GM21515 (cell line): ENCODE data around the gene ULK4.
"Not testable (repeated sequence)": the region's sequence is repeated elsewhere in the genome, so short reads cannot be mapped to it uniquely, and the experiment has no call there.

Experiments used
- ATAC-seq: cut with Tn5 transposase; IDR thresholded peaks from one replicate; pipeline ENCODE4 v1.9.1; 2021; ENCODE audit not compliant: unreplicated experiment

The ULK4 gene

DNA sequence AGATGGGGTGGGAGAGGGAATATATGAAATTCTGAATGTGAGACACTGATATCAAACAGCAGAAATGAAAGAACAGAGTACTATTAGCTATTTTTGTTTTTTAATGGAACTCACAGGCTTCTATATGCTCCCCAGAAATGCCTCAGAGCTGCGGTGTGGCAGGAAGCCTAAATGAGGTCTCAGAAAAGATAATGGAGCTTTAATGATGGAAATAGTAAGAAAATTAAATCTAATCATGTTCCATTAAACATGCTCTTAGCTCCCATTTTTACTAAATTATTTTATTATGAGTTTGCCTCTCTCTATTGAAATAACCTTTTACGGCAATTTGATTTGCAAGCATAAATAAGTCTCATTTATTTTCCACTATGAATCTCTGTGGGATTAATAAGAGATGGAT, 378.9 kb downstream of the ULK4 start:
- no peak for ATAC-seq

DNA sequence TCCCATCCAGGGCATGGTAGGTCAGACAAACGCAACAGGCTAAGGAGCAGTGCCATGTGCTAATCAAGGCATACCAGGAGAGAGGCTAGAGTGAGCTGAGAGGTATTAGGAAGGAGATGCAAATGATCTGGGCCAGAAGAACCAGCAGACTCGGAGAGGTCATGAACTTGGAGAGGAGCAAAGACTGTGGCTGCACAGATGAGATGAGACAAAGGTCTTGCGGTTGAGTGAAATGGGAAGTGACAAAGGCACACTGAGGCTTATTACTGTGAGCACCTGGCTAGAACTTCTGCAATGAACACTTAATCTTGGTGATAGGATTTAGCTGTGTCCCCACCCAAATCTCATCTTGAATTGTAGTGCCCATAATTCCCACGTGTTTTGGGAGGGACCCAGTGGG, 380.2 kb downstream of the ULK4 start:
- peak; percentile 97 for ATAC-seq

DNA sequence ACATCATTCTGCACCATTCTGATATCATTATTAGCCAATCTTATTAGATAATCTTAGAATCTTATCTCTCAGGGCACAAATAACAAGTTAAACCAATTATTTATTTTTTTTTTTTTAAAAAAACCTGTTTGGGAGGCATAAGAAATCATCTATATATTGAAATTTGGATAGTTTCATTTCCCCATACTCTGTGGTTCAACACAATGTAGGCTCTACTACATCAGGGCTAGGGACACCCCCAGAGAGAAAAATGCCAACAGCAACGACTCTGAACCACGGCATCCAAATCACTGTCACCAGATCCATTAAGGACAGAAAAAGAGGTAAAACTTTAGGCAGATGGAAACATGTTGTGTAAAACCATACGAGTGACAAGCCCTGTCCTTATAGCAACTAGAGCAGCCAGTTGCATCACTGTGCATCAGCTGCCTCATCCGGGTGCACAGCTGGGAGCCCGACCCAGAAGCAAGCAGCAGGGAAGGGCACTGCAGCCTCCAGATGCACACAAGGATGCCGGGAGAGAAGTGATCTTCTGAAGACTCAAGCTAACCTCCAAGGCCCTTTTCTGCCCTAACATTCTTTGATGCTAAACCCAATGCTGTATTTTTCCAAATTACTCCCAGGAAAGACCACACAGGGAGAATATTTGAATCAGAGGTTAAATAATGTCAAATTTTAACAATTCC, 381.5 kb downstream of the ULK4 start:
- no peak for ATAC-seq

DNA sequence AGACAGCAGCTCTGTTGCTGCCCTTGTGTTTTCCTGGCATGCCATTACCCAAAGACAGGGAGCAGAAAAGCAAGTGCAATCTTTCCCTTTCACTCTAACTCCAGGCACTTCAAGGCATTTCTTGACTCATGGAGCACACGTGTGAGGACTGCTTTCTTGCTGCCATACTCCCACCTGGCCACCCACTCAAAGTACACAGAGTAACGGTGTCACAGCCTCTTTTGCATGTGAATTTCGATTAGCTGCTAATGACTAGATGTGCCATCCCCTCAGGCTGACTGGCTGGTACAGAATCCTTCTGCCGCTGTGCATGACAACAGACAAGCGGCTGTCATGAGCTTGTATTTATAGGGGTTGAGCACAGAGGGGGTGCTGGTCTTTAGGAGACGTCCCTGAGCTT, 382.0 kb downstream of the ULK4 start:
- ATAC-seq: no peak

DNA sequence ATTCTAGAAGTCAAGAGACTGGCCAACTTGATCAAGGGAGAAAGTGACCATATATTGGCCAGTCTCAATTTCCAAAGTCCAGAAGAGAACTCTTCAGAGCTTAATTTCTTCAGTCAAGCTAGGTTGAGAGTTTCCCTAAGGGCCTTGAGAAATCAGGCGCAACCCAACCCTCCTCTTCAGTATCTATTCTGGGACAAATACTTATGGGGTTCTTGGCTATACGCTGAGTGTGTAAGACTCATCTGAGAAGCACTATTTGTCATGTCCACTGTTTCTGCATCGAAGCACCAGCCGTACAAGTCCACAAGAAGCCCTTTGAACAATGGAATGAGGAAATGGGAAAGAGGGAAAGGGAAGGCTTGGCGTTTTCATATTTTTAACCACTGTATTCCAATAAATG, 383.1 kb downstream of the ULK4 start:
- no peak for ATAC-seq

DNA sequence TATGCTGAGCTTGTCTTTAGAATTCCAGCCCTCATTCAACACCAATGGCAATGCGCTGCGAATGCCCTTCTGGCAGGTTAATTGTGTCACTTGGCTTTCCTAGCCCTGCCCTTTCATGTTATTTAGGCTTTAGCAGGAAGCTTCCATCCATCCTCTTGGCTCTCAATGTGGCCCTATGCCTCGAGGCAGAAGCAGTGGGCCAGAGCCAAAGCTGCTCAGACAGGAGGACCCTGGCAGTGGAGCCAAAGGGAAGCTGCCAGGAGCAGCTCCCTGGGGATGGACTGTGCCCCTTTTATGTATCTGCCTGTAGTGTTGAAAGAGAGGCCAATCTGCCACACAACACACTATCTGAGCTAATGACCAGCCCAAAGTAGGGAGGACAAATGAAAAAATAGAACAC, 386.2 kb downstream of the ULK4 start:
- no peak for ATAC-seq

DNA sequence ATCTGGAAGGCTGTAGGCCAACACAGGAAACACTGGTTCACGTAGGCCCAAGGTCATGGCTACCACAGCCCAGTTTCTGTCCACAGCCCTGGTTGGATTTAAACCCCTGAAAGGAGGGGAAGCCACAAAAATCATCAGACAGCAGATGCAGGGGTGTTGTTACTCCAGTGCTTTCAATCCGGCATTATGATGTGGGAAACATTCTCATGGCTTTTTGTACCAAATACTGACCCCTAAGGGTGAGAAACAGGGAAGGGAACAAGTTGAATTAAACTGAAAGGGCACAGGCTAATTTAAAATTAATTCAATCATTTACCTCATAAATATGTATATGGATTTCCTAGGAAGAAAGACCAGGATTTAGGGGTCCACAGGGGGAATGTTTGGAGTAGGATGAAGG, 387.0 kb downstream of the ULK4 start:
- ATAC-seq: no peak

DNA sequence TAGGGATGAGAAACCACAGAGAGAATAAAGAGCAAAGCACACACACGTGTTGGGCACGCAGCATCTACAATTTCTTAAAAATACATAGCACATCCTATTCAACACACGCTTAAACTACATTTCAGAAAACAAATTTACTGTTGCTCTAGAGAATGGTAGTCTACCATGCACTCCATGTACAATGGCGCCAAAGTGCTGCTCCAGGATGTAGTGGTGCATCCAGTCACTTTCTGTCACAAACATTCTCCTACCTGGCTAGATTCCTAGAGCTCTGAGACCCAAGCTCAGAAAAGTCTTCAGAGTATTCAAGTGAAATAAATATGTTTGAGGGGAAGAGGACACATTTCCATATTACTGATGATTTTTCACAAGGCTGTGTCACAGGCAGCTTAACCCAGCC, 388.3 kb downstream of the ULK4 start:
- ATAC-seq: no peak

DNA sequence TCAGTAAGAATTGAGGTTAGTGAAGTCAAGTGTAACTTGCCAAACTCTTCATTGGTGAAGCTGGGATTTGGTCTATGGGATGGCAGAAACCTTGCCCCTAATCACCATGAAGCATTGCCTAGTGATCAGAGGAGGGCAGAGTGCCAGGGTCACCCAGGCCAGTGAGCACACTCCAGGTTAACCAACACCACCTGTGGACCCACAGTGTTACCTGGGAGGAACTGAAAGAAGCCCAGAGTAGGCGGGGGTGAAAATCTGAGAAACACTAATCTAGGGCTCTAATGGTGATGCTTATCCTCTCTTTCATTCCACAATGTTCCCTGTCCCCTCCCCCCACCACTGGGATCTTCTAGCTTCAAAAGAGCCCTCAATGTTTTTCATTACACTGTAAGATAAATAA, 389.8 kb downstream of the ULK4 start:
- no peak for ATAC-seq

DNA sequence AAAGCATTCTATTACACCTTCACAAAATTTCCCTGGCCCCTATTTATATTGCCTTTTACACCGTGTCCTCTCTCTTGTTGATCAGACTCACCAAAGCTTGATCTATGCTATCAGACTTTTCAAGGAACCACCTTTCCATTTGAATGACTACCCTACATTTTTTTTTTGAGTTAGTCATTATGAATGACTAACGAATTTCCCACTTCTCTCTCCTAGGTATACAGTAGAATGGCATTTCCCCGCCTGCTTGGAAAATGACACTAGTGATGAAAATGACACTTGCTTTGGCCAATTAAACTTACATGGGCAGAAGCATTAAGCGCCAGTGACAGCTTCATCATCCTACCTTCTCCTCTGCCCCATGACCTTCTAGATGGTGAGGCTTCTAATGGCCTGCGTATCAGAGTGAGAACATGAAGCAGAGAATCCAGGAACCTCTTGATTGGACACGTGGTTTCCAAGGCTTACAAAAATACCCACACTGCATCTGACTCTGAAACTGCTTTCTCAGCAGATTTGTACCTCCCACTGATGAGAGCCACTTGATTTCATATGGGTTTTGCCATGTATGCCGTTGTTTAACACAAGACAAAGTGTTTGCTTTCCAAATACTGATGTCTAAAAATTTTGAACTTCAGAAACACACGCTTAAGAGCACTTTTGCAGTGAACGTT, 392.1 kb downstream of the ULK4 start:
- no peak for ATAC-seq

DNA sequence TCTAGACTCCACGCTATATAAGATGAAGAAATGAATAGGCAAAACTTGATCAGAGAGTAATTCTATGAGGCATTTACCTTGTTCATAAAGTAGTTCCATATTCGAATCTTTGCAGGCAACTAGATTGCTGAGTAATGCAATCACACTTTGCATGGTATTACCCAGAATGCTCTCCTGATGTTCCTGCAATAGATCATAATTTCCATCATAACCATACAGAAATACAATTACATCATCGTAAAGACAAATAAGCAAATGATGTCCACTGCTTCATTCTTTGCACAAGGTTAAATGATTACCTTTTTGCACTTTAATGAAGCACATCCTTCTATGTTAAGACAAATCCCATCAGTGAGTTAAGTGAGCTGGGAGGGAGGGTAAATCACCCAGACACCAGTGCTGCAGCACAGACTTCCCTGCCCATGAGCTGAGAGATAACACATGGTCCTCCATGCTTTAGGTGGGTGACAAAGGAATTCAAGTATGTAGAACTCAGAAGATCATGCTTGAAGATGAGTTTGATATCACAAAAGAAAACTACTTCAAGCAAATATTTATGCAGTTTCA, 395.9 kb downstream of the ULK4 start:
- no peak for ATAC-seq

DNA sequence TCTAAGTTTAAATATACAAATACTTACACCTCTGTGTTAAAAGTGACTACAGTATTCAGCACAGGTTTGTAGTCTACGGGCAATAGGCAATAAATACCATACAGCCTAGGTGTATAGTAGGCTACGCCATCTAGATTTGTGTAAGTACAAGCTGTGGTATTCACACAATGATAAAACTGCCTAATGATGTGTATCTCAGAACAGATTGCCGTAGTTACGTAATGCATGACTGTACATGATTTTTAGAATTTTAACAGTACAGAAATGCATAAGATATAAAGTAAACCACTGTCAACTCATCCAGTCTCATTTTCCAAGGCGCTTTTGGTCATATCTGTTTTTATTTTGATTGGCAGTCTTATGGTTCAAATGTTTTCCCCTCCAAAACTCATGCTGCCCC, 396.9 kb downstream of the ULK4 start:
- ATAC-seq: no peak

DNA sequence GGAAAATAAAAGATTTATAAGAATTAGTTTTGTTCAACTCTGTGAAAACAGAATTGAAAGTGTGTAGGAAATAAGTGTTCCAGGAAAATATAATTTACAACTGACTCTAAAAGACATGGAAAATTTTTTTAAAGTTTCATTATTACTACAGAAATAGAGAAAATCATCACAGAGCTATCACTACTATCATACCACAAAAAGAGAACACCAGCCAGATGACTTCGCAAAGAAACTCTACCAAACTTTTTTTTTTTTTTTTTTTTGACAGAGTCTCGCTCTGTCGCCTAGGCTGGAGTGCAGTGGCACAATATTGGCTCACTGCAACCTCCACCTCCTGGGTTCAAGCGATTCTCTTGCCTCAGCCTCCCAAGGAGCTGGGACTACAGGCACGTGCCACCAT, 405.7 kb downstream of the ULK4 start:
- ATAC-seq: not testable (repeated sequence)

DNA sequence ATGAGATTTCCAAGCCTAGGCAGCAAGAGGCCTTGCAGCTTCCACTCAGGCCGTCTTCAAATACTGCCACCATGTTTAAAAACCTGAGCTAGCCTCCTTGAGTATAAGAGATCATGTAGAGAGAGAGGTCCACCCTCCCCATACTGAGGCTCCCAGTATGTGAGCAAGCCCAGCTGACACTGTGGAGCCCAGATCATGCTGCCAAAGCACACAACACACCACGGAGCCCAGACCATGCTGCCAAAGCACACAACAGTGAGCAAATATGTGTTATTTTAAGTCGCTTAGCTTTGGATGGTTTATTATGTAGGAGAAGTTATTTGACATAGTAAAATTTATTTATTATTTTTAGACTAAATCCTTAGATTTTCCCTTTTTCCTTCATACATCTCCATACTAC, 428.9 kb downstream of the ULK4 start:
- no peak for ATAC-seq

DNA sequence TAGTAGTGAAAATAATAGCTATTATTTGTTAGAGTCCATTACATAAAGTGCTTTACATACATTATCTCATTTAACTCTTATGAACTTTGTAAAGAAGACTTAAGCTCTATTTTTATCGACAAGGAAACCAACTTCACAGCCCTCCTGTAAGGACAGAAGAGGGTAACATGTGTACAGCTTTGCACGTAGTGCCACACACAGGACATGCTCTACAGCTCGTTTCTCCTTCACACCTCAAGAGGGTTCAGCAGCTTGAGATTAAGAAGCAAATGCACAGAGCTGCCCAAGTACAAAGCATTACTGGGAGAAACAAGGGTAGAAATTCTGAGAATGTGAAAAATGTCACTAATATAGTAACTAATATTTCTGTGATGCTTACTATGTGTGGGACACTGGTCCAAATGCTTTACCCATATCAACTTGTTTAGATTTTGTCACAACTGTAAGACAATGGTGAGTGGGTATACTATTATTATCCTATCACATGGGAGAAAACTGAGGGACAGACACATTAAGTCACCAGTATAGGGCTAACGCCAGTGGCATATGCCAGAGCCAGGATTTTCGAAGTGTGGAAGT, 434.8 kb downstream of the ULK4 start:
- ATAC-seq: no peak

DNA sequence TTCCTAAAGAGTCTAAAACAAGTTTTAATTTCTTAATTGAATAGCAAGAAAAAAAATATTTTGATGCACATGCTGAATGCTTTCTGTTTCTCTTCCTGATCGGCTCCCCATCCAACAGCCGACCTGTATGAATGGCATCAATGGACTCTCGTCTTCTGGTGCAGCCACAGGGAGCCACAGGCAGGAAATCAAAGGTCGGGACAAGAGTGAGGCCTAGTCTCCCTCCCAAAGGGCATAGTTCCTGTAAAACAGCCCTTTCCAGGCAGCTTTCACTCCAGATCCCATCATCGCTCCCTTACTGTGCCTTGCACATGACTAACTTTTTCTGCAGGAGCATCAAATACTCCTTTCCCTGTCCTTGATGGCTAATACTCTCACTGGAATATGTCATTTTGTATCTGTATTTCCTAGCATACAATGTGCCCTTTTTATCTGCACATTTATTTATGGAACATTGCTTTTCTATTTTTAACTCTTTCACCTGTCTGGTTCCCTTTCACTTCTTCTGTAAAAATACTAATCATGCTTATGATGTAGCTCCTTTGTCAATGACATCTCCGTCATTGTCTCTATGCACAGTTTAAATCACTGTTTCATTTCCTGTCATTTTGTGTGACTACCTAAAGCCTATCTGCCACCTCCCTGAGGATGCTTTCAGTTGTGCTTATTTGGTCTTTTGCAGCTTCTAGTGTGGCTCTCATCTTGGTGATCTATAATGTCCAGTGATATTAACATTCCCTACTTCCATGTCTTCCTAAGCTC, 436.4 kb downstream of the ULK4 start:
- ATAC-seq: no peak

DNA sequence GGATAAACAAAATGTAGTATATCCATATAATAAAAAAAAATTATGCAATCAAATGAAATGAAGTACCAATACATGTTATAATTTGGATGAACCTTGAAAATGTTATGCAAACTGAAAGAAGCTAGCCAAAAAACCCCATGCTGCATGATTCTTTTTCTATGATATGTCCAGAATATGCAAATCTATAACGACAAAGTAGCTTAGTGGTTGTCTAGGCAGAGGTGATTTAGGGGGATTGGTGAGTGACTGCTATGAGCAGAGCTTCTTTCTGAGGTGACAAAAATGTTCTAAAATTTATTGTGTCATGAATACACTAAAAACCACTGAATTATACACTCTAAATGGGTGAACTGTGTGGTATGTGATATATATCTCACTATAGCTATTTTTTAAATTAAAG, 438.0 kb downstream of the ULK4 start:
- ATAC-seq: no peak

DNA sequence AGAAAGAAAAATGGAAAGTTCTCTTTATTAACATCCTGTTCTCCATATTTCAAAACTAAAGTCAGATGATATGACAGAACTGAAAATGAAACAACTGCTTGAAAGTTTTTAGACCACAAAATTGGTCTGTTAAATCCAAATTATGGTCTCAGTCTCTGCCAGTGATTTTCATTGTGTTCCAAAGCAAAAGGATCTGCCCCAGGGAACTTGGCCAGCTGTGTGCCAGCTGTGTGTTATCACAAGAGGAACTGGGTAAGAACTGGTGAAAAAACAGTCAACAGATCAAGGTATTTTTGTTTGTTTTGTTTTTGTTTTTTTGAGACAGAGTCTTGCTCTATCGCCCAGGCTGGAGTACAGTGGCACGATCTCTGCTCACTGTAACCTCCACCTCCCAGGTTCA, 439.3 kb downstream of the ULK4 start:
- ATAC-seq: peak; percentile 69

DNA sequence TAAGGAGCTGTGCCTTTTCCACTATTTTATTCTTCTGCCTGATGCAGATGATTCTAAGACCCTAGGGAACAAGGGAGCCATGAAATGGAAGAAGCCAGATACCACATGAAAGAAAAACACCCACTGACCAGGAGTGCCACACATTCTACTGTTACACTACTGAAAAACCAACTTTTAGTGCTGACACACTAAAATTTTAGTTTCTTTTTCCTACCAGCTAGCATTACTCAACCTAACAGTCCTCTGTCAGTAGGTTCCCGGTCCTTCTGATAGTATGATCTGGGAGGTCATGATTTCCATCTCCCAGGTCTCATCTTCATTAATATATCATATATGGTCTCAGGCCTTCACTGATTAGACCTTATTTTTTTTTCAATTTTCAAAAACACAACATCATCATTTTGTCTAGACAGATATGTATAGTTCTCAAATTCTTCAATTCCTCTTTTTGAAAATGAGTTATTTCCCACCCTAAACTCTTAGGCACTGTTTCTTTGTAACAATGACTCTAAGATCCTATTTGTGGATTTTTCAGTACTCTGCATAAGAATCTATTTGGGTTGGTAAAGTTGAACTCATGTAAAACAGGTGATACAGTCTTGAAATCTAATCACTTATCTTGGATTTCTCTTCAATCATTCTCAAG, 440.8 kb downstream of the ULK4 start:
- no peak for ATAC-seq

DNA sequence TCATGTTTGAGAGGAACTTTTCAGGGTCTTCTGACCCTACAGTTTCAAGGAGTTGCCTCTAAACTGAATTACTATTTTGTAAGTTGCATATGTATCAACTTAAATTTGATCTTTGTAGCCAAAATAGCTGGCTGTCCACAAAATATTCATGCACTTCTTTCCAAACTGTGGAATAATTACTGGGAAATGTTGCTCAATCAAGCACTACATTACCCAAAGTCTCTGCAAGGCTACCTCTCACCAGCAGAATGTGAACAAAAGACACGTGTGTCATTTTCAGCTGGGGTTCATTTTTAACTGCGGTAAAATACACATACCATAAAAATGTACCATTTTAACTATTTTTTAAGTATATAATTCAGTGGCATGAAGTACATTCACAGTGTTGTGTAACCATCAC, 442.2 kb downstream of the ULK4 start:
- no peak for ATAC-seq

DNA sequence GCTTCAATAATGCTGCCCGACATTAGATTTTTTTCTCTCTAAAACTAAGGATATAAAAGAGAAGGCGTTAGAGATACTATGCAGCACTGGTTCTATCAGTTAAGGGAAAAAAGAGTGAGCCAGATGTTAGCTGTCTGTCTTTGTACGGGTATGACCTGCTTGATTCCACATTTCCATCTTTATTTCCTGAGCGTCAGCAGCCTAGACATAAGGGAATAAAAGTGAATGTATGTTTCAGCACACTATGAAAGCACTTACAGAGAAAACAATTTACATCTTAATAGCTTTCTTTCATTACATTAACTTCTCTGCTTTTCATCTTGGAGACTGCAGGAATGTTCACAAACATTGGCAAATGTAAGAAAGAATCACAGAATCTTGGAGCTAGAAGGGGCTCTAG, 443.3 kb downstream of the ULK4 start:
- ATAC-seq: no peak
